ENCODE data around the gene OR51G1. TPM values are rescaled to one million over a fixed set of nuclear protein-coding genes. Genes with fewer than 3 reads are reported as not detected.

OR51G1 gene, protein sequence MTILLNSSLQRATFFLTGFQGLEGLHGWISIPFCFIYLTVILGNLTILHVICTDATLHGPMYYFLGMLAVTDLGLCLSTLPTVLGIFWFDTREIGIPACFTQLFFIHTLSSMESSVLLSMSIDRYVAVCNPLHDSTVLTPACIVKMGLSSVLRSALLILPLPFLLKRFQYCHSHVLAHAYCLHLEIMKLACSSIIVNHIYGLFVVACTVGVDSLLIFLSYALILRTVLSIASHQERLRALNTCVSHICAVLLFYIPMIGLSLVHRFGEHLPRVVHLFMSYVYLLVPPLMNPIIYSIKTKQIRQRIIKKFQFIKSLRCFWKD
- not detected in 5 replicates for total RNA-seq (2022; extraction: Qiagen RNA extraction; ENCODE audit: low read depth)

DNA sequence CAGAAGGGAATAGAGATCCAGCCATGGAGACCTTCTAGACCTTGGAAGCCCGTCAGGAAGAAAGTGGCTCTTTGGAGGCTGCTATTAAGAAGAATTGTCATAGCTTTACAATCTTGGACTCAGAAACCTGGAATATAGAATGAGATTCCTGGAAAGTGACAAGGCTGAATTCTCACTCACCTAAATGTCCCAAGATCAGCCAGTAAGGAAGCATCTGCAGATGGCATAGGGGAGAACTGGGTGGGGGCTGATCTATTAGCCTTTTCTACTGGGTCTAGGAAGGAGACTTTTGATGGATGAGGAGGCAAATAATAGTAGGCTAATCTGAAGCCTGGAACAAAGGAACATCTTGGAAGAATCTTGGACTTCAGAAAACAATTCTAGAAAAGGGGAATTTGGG lies at the start of gene OR51G1:
TSS of gene OR51G1 (minus strand) at position 101 of the 400 bp plus-strand sequence. CDS start at position 101, 0 bp downstream.

DNA sequence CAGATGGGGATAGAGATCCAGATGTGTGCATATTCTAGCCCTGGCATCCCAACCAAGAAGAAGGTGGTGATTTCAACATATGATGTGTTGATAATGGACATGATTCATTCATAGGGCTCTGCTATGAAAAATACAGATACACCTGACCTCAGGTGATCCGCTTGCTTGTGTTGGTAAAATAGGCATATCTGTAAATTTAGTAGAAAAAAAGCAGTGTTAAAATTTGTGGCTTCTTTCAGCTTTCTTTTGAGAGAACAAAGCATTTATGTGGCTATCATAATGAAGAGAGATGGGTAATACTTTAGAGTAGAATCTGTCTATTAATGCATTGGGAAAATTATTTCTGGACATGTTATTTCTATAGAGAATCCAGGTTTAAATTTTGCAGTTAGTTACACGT lies 31.5 kb upstream of the OR51G1 start, which contains the start of gene OR51A2:
TSS of gene OR51A2 (minus strand) at position 101 of the 400 bp plus-strand sequence. CDS start at position 101, 0 bp downstream.

DNA sequence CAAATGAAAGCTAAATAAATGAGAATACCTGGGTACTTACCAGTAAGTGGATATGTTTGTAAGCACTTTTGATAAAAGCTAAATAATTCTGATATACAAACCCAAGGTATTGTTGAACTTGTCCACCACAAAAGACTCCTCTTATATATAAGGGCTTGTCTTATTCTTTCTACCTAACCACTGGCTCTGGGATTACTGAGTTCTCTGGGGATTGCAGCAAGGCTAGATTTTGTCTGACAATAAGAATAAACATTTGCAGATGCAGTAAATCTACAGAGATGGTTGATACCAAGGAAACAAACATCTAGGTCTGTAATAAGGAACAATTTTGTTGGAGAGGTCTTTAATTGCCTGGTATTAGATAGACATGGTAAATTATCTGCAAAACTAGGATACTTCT lies 23.4 kb upstream of the OR51G1 start, which contains the start of gene OR51A4:
TSS of gene OR51A4 (minus strand) at position 101 of the 400 bp plus-strand sequence. CDS start 505 bp downstream, outside the sequence.

DNA sequence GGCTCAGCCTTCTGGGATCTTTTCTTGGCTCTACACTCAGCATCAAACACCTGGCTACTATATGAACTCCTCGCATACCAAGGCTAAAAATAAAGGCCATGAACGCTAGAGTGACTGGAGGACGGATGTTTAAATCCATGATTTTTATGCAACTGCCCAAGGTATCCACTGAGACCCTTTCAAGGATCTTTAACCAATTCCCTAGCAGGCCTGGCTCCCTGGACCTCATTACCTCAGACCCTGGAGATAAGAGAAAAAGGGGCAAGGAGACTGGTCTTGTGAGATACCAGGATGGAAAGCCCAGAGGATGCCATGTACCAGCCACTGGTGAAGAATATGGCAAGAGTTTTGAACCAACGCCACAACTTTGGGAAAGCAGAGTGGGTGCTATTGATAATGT lies 4.9 kb downstream of the OR51G1 start, which contains the start of gene OR51G2:
TSS of gene OR51G2 (minus strand) at position 101 of the 400 bp plus-strand sequence. CDS start 3,687 bp downstream, outside the sequence.

DNA sequence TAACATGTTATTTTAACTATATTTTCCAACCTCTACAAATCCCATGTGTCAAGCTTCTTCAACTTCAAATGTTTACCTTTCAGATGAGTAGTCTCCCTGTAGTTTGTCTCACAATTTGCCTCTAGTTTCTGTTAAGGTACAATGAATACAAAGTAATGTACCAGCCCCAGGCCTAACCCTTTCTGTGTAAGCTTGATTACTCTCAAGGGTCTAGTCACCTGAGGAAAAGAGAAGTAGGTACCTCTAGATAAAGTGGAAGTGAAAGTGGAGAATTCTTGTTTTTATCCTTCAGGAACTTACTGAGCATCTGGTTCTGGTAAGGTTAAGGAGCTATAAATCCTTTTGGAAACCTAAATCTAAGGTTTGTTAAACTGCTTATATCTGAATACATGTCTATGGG lies 20.7 kb downstream of the OR51G1 start, which contains the start of gene OR51A7:
TSS of gene OR51A7 (plus strand) at position 300 of the 400 bp plus-strand sequence. CDS start 3,587 bp downstream, outside the sequence.

DNA sequence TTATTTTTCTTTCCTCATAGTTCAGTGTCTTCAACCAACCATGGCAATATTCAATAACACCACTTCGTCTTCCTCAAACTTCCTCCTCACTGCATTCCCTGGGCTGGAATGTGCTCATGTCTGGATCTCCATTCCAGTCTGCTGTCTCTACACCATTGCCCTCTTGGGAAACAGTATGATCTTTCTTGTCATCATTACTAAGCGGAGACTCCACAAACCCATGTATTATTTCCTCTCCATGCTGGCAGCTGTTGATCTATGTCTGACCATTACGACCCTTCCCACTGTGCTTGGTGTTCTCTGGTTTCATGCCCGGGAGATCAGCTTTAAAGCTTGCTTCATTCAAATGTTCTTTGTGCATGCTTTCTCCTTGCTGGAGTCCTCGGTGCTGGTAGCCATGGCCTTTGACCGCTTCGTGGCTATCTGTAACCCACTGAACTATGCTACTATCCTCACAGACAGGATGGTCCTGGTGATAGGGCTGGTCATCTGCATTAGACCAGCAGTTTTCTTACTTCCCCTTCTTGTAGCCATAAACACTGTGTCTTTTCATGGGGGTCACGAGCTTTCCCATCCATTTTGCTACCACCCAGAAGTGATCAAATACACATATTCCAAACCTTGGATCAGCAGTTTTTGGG lies 42.2 kb downstream of the OR51G1 start, which contains the start of gene OR51T1:
TSS of gene OR51T1 (plus strand) at position 41 of the 641 bp plus-strand sequence. CDS start at position 41, 0 bp downstream.

Other genes starting within 250 kb of the OR51G1 start
- not detected in 5 replicates for gene OR51E2, start 226.5 kb downstream of the OR51G1 start, total RNA-seq (2022; extraction: Qiagen RNA extraction; ENCODE audit: low read depth)
- not detected in 5 replicates for gene MMP26, start 219.6 kb downstream of the OR51G1 start, total RNA-seq (2022; extraction: Qiagen RNA extraction; ENCODE audit: low read depth)
- not detected in 5 replicates for gene OR51F1, start 154.4 kb downstream of the OR51G1 start, total RNA-seq (2022; extraction: Qiagen RNA extraction; ENCODE audit: low read depth)
- gene OR52R1, start 120.0 kb downstream of the OR51G1 start, total RNA-seq (2022; extraction: Qiagen RNA extraction; ENCODE audit: low read depth), result not detected in 5 replicates
- not detected in 5 replicates for gene OR51F2, start 103.0 kb downstream of the OR51G1 start, total RNA-seq (2022; extraction: Qiagen RNA extraction; ENCODE audit: low read depth)
- not detected in 5 replicates for gene OR51S1, start 75.1 kb downstream of the OR51G1 start, total RNA-seq (2022; extraction: Qiagen RNA extraction; ENCODE audit: low read depth)
- gene OR51T1, start 42.4 kb downstream of the OR51G1 start, total RNA-seq (2022; extraction: Qiagen RNA extraction; ENCODE audit: low read depth), result not detected in 5 replicates
- not detected in 5 replicates for gene OR51A7, start 20.6 kb downstream of the OR51G1 start, total RNA-seq (2022; extraction: Qiagen RNA extraction; ENCODE audit: low read depth)
- not detected in 5 replicates for gene OR51G2, start 5.0 kb downstream of the OR51G1 start, total RNA-seq (2022; extraction: Qiagen RNA extraction; ENCODE audit: low read depth)
- not detected in 5 replicates for gene OR51A4, start 23.3 kb upstream of the OR51G1 start, total RNA-seq (2022; extraction: Qiagen RNA extraction; ENCODE audit: low read depth)
- gene OR51A2, start 31.4 kb upstream of the OR51G1 start, total RNA-seq (2022; extraction: Qiagen RNA extraction; ENCODE audit: low read depth), result not detected in 5 replicates
- gene OR51L1, start 70.5 kb upstream of the OR51G1 start, total RNA-seq (2022; extraction: Qiagen RNA extraction; ENCODE audit: low read depth), result not detected in 5 replicates
- gene OR52J3, start 122.2 kb upstream of the OR51G1 start, total RNA-seq (2022; extraction: Qiagen RNA extraction; ENCODE audit: low read depth), result not detected in 5 replicates
- not detected in 5 replicates for gene OR52E2, start 135.3 kb upstream of the OR51G1 start, total RNA-seq (2022; extraction: Qiagen RNA extraction; ENCODE audit: low read depth)
- not detected in 5 replicates for gene OR52E1, start 145.2 kb upstream of the OR51G1 start, total RNA-seq (2022; extraction: Qiagen RNA extraction; ENCODE audit: low read depth)
- gene OR52A5, start 214.0 kb upstream of the OR51G1 start, total RNA-seq (2022; extraction: Qiagen RNA extraction; ENCODE audit: low read depth), result not detected in 5 replicates
- gene OR52A1, start 230.4 kb upstream of the OR51G1 start, total RNA-seq (2022; extraction: Qiagen RNA extraction; ENCODE audit: low read depth), result not detected in 5 replicates